Stimulated activated CD8-positive, alpha-beta memory T cell treated with anti-CD3 and anti-CD28 coated beads, Interleukin-7, amount 100 ng/mL, for 24 hours (primary cell): ENCODE results near the gene ZMYND11.
"Not testable (repeated sequence)": the region's sequence is repeated elsewhere in the genome, so short reads cannot be mapped to it uniquely, and the experiment has no call there.

Source experiments
- DNase-seq: peaks from one replicate; pipeline ENCODE4 v3.0.0-alpha.2; 2020; ENCODE audit warnings: low read depth

Gene ZMYND11

DNA sequence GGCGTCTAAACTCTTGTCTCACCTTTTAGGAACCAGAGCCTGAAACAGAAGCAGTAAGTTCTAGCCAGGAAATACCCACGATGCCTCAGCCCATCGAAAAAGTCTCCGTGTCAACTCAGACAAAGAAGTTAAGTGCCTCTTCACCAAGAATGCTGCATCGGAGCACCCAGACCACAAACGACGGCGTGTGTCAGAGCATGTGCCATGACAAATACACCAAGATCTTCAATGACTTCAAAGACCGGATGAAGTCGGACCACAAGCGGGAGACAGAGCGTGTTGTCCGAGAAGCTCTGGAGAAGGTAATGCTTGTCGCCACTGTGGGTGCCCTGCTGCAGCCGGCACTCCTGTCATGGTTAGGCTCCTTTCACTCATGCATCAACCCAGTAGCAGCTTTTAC is 113.1 kb downstream of the ZMYND11 start:
- no peak for DNase-seq

DNA sequence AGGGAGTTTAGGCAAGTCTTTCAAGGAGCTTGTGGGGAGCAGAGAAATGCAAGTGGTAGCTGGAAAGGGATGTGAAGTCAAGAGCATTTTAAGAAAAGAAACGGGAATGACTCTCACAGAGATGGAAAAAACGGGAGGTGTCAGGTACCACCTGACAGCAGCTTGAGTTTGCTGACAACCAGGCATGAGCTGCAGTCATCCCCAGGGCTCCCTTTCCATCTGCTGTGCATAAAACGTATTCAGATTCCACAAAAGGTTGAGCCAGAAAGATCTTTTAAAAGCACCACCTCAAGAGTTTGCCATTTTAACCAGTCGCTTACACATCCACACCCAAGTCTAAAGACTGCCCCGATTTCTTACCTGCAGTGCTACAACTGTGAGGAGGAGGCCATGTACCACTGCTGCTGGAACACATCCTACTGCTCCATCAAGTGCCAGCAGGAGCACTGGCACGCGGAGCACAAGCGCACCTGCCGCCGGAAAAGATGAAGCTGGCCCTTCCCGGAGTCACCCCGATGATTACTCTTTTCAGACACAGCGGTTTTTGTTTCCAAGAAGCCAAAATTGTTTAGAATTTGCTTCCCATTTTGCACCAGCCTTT is 116.8 kb downstream of the ZMYND11 start:
- DNase-seq, result no peak

- DNase-seq, result no peak
Measured at GRCh38 chr10:260819-261429, 125.7 kb downstream of the ZMYND11 start.

DNA sequence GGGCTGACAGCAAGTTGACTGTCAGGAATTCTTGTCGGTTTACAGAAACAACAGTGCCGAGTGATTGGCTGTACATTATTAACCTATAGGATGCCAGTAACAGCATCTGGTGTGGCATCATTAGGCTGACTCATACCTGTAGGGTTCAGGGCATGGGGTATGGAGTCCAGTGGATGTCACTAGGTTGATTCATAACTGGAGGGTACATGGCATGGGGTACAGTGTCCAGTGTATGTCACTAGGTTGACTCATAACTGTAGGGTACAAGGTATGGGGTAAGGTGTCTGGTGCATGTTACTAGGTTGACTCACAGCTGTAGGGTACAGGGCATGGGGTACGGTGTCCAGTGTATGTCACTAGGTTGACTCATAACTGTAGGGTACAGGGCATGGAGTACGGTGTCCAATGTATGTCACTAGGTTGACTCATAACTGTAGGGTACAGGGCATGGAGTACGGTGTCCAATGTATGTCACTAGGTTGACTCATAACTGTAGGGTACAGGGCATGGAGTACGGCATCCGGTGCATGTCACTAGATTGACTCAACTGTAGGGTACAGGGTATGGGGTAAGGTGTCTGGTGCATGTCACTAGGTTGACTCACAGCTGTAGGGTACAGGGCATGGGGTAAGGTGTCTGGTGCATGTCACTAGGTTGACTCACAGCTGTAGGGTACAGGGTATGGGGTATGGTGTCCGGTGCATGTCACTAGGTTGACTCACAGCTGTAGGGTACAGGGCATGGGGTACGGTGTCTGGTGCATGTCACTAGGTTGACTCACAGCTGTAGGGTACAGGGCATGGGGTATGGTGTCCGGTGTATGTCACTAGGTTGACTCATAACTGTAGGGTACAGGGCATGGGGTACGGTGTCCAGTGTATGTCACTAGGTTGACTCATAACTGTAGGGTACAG is 129.2 kb downstream of the ZMYND11 start:
- DNase-seq, result not testable (repeated sequence)

- not testable (repeated sequence) for DNase-seq
Measured at GRCh38 chr10:265074-265440, 129.8 kb downstream of the ZMYND11 start.

DNA sequence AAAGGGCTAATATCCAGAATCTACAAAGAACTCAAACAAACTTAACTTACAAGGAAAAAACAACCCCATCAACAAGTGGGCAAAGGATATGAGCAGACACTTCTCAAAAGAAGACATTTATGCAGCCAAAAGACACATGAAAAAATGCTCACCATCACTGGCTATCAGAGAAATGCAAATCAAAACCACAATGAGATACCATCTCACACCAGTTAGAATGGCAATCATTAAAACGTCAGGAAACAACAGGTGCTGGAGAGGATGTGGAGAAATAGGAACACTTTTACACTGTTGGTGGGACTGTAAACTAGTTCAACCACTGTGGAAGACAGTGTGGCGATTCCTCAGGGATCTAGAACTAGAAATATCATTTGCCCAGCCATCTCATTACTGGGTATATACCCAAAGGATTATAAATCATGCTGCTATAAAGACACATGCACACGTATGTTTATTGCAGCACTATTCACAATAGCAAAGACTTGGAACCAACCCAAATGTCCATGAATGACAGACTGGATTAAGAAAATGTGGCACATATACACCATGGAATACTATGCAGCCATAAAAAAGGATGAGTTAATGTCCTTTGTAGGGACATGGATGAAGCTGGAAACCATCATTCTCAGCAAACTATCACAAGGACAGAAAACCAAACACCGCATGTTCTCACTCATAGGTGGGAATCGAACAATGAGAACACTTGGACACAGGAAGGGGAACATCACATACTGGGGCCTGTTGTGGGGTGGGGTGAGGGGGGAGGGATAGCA is 130.7 kb downstream of the ZMYND11 start:
- DNase-seq, result not testable (repeated sequence)

DNA sequence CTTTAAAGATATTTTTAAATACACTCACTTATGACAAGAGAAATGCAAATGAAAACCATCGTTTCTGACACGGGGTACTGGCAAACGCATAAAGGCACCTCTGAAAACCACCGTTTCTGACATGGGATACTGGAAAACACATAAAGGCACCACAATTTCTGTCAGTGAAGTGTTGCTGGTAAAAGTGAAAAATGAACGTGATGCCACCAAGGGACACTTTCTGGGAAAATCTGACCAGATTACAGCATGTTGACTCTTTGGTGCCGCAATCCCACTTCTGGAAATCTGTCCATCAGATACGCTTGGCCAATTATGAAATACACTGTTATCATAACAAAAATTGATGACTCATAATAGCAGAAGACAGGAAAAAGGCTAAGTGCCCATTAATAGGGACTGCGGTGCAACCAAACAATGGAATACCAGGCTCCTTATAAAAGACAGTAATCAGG is 131.7 kb downstream of the ZMYND11 start:
- no peak for DNase-seq

DNA sequence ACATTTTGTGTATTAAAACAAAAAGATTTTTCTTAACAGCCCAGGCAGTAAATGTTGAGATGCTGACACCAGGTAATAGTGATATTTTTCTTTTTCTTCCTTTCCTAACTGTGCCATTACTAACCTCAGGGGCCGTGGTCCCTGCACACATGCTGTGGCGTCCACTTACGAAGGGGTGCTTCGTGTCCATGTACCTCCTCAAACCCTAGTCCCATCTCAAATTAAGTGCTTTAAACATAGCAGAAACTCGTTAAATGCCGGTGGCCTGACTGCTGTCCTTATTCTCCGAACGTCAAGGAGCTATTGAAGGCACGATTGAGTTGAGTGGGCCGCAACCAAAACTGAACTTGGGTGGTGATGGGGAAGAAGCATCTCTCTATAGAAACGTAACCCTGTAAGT is 132.4 kb downstream of the ZMYND11 start:
- DNase-seq, result no peak

- no peak for DNase-seq
Measured at GRCh38 chr10:269440-270074, 134.3 kb downstream of the ZMYND11 start.

- DNase-seq, result no peak
Measured at GRCh38 chr10:271201-271600, 135.9 kb downstream of the ZMYND11 start.

DNA sequence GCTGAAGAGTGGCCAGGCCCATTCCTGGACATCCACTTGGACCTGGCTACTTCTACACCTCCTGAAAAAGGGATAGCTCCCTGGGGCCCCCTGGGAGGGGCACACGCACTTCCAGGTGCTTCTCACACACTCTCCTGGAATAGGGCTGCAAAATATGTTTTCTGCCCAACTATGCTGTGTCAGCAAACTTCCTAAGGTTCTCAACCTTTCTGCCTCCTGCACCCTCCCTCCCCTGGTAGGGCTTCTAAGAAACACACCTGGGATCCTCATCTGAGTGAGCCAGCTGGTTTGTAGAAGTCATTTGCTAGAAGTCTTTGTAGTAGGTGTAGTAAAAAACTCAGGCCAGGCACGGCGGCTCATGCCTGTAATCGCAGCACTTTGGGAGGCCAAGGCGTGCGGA is 136.5 kb downstream of the ZMYND11 start:
- DNase-seq, result no peak

- DNase-seq, result no peak
Measured at GRCh38 chr10:273088-273487, 137.8 kb downstream of the ZMYND11 start.

DNA sequence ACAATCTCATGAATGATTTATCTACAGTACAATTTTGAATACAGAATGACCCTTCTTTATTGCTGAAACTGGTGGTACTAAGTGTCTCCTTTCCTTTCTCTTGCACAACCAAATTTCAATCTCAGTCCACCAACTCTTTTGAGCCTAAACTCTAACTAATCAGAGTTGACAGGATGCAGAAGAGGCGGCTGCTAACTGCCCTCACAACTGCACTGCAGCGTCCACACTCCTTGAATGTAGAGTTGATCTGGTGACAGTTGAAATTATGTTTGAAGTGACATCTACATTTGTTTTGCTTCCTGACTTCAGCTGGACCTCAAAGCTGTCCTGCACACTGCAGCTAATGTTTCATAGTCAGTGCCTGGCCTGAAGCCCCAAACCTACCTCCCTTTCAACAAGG is 139.6 kb downstream of the ZMYND11 start:
- DNase-seq, result no peak

DNA sequence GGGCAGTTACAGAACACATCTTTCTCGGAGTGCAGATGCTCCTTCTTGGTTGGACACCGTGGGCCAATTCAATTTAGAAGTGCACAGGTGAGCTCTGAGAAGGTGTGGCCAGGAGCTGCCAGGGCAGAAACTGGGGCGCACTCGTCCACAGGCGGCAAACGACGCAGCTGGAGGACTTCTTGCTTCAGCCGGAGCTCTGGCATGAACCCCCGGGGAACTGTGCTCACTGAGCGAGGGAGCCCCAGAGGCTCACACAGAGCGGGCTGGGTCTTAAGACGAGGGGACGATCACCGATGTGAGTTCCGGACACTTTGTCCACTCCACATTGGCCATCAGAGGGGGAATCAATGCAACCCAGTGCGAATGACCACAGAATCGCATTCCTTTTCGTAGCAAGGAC is 140.4 kb downstream of the ZMYND11 start:
- no peak for DNase-seq

DNA sequence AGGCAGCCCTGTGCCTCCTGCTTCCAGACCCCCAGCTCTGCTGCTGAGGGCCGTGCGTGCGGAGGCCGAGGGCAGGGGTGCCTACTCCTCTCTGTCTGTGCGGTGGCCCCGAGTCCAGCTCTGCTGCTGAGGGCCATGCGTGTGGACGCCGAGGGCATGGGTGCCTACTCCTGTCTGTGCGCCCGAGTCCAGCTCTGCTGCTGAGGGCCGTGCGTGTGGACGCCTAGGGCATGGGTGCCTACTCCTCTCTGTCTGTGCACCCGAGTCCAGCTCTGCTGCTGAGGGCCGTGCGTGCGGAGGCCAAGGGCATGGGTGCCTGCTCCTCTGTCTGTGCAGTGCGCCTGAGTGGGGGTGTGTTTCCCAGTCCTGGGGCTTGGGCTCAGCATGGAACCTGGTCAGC is 142.7 kb downstream of the ZMYND11 start:
- DNase-seq, result no peak

GRCh38 chr10:278707-279106 is 143.5 kb downstream of the ZMYND11 start:
- no peak for DNase-seq

DNA sequence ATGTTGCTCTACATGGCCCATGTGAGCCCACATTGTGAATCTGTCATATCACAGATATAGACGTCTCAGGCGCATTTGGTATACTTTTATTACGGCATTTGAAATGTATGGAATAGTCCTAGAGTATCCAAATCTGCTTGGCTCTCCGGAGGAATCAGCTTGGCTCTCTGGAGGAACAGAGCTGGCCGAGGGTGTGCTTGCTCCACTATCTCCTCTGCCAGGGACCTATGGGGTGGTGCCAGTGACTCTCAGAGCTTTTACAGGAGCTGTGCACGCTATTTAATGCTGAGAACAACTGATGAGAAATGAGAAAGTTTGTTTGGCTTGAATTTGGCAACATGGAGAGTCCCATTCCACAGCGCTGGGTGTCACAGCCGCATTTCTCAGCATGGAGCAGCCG is 144.0 kb downstream of the ZMYND11 start:
- DNase-seq, result no peak

DNA sequence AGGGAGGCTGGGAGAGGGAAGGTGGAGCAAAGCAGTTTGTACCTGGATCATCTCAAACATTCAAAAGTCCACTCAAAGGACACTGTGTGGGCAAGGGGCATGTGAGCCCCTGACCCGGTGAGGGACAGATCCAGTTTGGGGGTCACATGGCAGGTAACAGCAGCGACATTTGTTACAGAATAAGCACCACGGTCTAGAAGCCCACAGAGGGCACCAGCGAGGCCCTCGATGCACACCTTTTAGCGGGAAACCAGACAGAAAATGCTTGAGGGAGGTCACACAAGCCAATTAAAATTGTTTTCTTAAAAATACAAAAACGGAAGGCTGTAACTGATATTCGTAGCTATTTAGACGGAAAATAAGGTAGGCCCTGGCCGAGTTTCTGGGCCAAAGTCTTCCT is 144.4 kb downstream of the ZMYND11 start:
- DNase-seq, result no peak

DNA sequence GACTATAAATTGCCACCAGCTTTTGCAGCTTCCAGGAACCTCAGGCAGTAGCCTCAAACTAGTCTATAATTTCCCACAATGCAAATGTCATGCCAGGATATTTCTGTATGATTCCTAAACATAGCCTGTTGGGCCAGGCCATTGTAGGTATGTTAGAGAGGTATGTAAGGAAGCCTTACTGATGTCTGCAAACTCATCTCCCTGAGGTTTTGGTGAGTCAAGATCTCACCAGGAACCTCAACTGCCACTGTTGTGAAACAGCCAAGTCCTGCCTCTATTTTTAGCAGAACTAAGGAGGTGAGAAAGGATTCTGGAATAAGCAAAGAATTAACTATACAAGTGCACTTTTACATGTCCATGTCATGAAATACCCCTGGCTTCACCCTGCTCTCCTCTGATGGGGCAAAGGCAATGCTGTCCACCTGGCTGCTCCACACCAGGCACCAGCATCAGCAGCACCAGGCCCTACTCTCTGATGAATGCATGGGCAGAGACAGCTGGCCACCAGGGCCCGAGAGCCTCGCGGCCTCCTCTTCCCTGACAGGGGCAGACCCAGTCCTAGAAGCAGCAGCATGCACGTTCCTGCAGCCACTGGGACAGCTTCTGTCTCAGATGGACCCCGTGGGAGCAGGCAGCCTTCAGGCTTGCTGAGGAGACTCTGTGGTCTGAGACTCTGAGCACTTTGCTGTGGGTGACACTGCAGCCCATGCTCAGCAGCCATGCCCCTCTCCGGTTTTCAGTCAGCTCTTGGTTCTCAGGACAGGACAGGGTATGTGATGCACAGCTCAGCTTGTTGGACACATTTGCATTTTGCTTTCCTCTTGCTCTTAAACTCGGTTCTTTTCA is 147.3 kb downstream of the ZMYND11 start:
- DNase-seq, result no peak

DNA sequence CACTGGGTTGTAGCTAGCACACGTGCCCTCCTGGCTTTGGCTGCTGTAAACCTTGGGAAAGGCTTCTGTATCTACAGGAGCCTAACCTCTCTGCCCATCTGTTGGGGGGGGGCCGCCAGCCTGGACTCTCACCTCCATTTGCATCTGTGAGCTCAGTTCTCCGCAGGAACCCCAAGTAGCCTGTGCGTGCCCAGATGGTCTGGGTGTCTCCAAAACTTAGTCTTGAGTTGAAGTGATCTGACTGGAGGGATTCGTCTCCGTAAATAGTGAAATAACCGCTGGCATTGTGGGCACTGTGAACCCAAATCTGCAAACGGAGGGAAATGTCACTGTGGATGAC is 147.9 kb downstream of the ZMYND11 start:
- DNase-seq, result no peak

DNA sequence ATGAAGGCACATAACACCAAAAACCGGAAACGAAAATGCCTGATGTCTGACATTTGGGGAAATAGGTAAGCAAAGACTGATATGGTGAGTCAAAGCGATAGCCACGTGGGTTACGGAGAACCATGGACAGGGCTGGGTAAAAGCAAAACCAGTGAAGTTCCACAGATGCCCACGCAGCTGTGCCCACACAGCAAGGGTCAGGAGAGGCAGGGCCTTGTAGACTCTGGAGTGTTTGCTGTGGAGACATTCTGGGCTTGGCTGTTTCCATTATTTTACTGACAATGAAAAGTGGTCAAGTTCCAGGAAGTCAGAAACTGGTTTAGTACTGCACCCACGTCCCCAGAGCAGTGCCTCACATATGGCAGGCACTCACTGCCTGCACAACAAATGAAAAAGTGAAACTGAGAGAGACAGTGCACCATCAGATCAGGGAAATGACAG is 148.7 kb downstream of the ZMYND11 start:
- DNase-seq, result no peak
